IPS DF 19.7 (cell line): Measurements from ENCODE around the gene SMG6.
"Not testable (repeated sequence)": the region's sequence is repeated elsewhere in the genome, so short reads cannot be mapped to it uniquely, and the experiment has no call there.

Experiments
- DNase-seq: peaks from one replicate; pipeline ENCODE4 v3.0.0-alpha.2; 2013; ENCODE audit warnings: low read depth, low spot score

SMG6 gene

DNA sequence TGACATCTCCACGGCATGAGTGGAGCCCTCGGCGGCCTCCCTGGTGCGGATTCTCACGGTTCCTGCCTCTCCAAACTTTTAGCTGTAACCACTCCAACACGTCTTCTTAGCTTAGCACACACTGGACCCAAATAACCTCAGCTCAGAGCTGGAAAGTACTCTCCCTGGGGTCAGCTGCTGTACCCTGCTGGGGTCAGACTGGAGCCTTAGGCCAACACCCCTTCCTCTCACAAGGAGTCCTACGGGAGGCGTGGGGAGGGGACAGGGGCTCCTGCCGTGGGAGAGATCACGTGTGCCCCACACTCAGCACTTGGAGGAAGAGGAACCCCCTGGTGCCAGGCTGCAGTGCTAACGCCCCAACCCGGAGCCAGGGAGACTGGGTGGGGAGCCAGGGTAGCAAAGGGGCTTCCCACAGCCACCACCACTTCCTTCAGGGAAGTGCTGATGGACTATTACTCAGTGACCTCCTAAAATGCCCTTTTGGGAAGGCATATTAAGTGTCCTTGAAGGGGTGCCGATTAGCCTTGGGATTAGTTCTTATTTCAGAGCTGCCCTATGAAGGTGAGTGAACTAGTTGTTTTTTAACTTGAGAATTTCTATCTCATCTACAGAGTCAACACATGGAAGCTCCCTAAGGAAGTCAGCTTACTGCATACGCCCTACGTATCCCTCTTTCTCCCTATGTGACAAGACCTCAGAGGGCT, 124.6 kb downstream of the SMG6 start:
- DNase-seq = no peak

GRCh38 chr17:2177235-2177811, 126.3 kb downstream of the SMG6 start:
- no peak for DNase-seq

GRCh38 chr17:2176499-2177169, 127.0 kb downstream of the SMG6 start:
- no peak for DNase-seq

DNA sequence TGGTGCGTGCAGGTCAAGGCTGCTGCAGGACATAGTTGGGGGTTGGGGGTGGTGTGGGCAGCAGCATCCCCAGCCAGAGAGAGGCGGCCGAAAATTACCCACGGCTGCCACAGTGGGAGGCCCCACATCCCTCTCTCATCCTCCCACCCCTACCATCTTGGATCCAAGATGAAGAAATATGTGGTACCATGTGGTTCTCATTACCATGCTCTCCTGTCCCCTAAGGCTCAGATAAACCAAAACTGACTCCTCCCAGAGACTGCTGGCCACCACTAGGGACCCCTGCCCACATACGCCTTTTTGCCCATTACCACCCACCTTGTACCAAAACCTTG, 128.3 kb downstream of the SMG6 start:
- no peak for DNase-seq

DNA sequence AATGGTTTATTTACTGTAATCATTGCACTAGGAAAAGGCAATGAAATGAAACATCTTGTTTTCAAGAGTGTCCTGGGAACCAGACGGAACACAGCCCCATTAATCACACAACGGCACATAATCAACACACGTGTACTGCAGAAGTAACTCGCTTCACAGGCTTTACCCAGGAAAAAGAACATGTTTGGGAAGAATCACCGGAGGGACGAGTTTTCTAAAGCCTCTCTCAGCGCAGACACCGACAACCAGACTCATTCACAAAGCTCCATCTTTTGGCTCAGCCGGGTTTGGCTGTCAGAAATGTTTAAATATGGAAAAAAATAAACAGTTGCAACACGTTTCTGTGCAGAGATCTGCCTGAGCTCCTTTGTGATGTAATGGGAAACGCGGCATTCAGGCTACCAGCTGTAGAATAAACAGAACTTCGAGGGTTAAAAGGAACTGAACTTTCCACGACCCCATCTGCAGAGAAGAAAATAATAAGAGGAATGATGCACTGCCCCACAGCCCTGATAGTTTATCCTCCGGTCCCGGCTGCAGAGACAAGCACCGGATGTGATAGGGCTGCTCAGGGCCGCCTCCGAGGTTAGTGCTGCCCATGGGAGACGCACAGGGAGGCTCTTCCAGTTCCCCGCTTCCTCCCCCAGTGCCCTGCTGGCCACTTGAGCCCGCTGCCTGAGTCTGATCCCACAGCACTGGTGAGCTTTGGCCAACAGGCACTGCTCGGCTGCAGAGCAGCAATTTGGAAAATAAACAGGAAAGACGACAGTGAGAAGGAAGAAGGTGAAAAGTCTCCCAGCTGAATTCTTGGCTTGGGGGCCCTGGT, 128.9 kb downstream of the SMG6 start:
- DNase-seq = no peak

- DNase-seq = no peak
These were observed 129.6 kb downstream of the SMG6 start for GRCh38 chr17:2174014-2174413.

DNA sequence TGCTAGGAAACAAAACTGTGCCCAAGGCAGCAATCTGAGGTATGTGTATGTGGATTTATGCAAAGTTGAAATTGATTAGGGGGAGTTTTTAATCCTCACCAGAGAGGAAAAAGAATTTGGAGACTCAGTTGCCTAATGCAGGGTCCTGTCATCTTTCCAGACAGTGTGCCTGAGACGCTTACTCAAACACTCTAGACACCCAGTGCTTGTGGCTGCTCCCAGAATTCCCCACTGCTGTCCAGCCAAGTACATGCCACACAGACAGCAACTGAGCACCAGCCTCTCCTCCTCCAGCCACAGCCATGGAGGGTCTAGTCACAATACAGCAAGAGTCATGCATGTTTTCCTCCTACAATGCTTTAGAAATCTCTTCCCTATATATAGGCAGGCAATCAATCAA, 130.6 kb downstream of the SMG6 start:
- no peak for DNase-seq

- DNase-seq = no peak
These were observed 131.3 kb downstream of the SMG6 start for GRCh38 chr17:2172077-2172851.

GRCh38 chr17:2171702-2172076, 131.9 kb downstream of the SMG6 start:
- no peak for DNase-seq

- no peak for DNase-seq
These were observed 133.6 kb downstream of the SMG6 start for GRCh38 chr17:2170023-2170422.

- DNase-seq = not testable (repeated sequence)
These were observed 137.9 kb downstream of the SMG6 start for GRCh38 chr17:2165723-2166122.

DNA sequence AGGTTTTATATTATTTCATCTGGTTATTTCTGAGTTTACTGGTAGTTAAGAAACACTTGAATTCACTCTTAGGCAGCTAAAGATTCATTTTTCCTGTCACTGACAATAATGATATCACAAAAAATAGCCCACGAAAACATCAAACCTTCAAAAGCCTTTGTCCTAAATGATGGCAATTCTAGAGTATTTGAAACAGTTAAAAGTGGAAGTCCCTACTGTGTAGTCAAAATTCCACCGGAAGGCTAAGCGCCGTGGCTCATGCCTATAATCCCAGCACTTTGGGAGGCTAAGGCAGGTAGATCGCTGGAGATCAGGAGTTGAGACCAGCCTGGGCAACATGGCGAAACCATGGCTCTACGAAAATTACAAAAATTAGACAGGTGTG, 145.2 kb downstream of the SMG6 start:
- DNase-seq = no peak

DNA sequence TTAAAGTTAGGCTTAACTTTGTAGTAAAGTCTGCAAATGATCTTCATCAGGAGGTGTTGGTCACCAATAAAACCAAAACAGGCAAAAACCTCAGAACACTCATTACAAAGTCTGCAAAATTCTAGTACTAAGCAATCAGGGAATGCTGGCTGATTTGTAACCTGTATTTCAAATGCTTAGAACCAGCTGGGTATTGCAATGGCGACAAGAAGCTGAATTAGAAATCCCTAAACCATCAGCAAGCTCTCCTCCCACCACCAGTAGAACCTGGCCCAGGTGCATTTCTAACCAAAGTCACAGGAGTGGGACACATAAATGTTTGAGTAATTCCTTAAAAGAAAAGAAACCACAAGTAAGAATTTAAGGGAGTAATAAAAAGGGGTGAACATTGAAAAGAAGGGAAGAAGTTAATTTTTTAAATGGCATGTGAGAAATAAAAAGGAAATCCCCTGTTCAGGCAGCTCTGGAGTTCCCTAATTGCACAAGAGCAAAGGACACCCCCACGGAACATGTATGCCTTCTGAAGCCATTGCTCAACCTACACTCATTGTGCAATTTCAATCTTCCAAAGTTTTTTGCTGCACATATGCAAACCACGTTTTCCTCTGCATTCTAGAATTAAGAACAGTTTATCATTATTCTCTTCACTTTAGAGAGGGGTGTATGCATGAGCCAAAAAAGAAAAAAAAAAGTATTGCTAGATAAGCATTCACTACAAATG, 145.8 kb downstream of the SMG6 start:
- no peak for DNase-seq

- DNase-seq = no peak
These were observed 146.5 kb downstream of the SMG6 start for GRCh38 chr17:2157081-2157480.

DNA sequence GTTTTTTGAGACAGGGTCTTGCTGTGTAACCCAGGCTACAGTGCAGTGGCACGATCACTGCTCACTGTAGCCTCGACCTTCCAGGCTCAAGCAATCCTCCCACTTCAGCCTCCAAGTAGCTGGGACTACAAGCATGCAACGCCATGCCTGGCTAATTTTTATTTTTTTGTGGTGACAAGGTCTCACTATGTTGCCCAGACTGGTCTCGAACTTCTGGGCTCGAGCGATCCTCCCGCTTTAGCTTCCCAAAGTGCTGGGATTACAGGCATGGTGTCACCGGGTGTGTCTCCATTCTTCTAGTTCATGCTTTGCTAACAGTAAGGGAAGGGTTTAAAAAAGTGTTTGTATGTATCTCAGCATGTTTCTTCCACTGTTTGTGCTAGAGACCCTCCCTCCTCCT, 146.9 kb downstream of the SMG6 start:
- no peak for DNase-seq

- no peak for DNase-seq
These were observed 148.0 kb downstream of the SMG6 start for GRCh38 chr17:2155573-2155972.

GRCh38 chr17:2151358-2152033, 152.1 kb downstream of the SMG6 start:
- DNase-seq = no peak

DNA sequence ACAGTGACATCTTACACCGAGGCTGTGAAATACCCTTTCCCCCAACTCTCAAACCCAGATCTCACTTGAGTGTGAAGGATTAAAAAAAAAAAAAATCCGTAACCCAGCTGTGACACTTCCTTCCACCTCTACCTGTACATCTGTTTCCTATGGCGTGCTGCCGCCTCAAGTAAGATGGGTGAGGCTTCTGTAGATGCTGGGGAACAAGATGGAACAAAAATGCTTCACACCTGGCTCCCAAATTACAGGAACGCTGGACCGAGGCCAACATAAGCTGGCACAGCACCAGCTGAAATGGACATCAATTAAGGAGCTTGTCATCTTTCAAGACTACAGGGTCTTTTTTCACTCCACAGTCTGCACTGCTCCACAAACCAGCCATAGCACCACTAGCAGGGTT, 152.8 kb downstream of the SMG6 start:
- no peak for DNase-seq

- no peak for DNase-seq
These were observed 153.7 kb downstream of the SMG6 start for GRCh38 chr17:2149934-2150333.

GRCh38 chr17:2146132-2146871, 157.3 kb downstream of the SMG6 start:
- DNase-seq = no peak
